GM21737 (cell line): ENCODE data around the gene NARS2.
"Not testable (repeated sequence)": the region's sequence is repeated elsewhere in the genome, so short reads cannot be mapped to it uniquely, and the experiment has no call there.

Experiments
- ATAC-seq: cut with Tn5 transposase; IDR thresholded peaks from one replicate; pipeline ENCODE4 v1.9.1; 2021; ENCODE audit warnings: mild to moderate bottlenecking, moderate library complexity; ENCODE audit not compliant: unreplicated experiment

Gene NARS2

DNA sequence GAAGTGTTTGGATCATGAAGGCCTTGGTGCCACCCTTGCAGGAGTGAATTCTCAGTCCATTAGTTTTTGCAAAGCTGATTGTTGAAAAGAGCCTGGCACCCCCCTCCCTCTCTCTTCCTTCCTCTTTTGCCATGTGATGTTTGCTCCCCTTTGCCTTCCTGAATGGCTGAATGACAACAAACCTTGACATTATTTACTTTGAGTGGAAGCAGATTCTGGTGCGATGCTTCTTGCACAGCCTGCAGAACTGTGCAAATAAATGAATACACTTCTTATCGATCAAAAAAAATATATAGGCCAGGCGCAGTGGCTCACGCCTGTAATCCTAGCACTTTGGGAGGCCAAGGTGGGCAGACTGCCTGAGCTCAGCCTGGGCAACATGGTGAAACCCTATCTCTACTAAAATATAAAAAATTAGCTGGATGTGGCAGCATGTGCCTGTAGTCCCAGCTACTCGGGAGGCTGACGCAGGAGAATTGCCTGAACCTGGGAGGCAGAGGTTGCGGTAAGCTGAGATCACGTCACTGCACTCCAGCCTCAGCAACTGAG is 2.0 kb upstream of the NARS2 start:
- no peak for ATAC-seq

DNA sequence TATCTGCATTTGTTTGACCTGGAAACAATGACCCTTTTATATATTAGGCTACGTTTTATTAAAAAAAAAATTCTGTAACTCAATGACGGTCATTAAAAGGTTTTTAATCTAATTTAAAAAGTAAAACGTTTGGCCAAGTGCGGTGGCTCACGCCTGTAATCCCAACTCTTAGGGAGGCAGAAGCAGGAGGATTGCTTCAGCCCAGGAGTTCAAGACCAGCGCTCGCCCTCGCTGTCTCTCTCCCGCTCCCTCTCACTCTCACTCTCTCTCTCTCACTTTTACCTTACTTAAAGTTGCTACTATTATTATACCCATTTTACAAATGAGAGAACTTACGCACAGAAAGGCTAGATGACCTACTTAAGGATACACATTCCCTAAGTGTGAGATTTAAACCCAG is 814 bp upstream of the NARS2 start:
- no peak for ATAC-seq

DNA sequence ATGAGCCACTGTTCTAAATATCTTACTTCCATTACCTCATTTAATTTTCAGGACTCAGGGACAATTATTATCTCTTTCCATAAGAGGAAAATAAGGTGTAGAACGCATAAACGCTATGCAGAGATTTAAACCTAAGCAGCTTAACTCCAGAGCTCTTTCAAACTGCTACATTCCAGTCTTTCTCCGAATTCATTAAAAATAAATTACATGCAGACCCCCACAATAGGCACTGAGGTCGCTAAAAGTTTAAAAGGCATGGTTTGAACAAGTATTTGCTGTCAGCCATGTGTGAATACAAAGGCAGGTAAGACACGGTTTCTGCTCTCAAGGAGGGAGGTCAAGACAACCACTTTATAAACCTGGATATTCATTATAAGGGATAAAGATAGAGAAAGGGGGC is 983 bp downstream of the NARS2 start:
- ATAC-seq: no peak

DNA sequence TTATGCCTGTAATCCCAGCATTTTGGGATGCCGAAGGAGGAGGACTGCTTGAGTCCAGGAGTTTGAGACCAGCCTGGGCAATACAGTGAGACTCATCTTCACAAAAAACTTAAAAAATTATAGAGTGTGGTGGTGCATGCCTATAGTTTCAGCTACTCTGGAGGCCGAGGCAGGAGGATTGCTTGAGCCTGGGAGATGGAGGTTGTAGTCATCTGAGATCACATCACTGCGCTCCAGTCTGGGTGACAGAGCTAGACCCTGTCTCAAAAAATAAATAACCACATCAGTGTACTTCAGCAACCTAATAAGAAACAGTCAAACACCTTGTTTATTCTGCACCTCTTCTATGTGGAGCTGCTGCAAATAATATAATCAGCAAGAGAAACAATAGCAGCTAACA is 1.4 kb downstream of the NARS2 start:
- ATAC-seq: no peak

DNA sequence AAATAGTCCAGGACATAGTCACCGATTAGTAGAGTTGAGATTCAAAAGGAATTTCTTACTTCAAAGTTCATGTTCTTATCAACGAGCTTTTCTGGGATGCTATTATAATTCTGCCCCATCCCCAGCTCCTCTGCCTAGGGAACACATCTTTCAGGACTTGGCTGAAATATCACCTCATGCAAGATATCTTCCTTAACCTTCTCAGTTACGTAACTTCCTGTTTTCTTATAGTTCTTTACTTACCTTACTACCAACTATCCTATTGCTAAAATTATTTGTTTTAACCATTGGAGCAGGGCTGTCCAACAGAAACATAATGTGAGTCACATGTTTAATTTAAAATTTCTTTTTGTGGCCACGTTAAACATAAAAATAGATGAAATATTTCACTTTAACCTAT is 2.3 kb downstream of the NARS2 start:
- ATAC-seq: no peak

DNA sequence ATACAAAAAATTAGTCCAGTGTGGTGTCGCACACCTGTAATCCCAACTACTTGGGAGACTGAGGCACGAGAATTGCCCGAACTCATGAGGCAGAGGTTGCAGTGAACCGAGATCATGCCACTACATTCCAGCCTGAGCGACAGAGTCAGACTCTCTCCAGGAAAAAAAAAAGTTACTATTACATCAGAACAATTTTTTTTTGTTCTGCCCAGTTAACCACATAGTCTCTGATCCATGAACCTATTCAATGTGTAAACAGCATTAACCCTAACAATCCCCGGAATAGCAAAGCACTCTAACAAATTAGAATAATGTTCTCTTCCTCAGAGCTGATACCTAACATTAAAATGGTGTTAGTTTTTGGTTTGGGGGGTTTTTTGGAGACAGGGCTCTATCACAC is 4.6 kb downstream of the NARS2 start:
- ATAC-seq: no peak

DNA sequence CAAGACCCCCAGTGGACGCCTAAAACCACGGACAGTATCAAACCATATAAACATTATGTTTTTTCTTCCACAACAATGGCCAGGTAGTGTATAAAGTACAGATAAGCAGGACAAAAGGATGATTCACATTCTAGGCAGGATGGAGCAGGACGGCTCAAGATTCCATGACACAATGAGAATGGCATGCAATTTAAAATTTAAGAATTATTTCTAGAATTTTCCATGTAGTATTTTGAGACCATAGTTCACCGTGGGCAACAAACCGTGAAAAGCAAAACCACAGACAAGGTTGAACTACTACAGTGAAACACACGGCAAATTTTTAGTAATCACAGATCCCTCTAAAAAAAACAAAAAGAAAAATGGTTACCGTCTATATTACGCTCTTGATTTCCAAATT is 7.5 kb downstream of the NARS2 start:
- no peak for ATAC-seq

DNA sequence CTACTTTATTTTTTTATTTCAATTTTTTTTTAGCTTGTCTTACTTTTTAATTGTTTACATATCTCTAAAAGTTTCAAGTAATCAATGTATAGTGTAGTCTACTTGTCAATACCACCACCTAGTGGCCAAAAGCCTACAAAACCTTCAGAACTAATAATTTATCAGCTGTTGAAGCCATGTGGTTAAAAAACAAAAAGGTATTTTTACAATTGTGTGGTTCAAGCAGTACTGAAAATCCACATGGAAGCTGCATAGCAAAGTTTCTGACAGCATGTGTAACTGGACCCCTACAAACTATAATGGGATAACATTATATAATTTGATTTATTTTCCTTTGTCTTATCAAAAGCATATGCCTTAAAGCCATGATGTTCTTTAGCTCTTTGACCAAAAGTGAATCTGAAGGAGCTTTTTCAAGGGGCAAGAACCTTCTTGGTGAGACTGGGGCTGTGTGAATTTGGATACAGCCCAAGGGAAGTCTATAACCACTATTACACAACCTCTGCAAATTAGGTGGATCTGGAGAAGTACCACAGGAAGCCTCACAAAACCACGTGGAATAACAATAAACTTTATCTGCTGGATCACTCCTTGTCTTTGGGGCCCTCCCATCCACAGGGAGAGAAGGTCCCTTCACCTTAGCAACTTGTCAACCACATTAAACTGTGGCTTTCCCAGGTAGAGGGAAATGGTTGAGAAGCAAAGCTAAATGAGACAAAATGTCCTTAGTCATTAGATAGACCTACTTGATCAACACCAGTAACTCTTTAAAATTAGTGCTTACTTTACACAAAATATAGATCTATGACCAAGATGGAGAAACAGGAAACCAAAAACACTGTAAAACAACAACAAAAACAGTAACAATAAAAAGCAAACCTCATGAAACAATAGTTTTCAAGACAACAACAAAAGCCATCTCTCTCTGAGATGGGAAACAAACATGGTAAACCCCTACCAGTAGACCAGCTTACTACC is 9.9 kb downstream of the NARS2 start:
- no peak for ATAC-seq

DNA sequence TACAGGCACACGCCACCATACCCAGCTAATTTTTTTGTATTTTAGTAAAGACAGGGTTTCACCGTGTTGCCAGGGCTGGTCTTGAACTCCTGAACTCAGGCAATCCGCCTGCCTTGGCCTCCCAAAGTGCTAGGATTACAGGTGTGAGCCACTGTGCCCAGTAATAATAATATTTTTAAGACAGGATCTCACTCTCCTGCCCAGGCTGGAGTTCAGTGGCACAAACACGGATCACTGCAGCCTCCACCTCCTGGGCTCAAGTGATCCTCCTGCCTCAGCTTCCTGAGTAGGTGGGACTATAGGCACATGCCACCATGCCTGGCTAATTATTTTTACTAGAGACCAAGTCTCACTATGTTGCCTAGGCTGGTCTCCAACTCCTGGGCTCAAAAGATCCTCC is 10.6 kb downstream of the NARS2 start:
- ATAC-seq: not testable (repeated sequence)

DNA sequence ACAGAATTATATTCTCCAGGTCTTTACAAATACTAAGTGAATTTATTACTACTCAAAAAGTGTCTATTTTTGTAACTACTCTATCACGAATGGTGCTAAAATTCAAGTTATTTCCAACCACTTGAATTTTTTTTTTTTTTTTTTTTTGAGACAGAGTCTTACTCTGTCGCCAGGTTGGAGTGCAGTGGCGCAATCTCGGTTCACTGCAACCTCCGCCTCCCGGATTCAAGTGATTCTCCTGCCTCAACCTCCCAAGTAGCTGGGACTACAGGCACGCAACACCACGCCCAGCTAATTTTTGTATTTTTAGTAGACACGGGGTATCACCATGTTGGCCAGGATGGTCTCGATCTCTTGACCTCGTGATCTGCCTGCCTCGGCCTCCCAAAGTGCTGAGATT is 11.6 kb downstream of the NARS2 start:
- ATAC-seq: not testable (repeated sequence)

DNA sequence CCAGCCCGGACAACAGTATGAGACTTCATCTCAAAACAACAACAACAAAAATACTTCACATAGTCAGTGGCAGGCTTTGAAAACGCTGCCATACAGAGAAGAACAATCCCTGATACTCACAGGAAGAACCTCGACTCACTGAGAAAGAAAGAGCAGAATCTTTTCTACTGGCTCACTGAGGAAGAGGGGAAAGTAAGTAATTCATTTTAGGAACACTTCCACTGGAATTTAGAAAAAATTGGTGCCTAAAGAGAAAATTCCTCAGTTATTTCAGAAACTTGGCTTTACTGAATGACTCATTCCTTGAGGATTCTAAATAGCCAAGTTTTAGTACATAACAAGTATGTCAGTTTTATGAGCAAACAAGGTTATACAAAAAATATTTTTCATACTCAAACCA is 12.3 kb downstream of the NARS2 start:
- no peak for ATAC-seq

DNA sequence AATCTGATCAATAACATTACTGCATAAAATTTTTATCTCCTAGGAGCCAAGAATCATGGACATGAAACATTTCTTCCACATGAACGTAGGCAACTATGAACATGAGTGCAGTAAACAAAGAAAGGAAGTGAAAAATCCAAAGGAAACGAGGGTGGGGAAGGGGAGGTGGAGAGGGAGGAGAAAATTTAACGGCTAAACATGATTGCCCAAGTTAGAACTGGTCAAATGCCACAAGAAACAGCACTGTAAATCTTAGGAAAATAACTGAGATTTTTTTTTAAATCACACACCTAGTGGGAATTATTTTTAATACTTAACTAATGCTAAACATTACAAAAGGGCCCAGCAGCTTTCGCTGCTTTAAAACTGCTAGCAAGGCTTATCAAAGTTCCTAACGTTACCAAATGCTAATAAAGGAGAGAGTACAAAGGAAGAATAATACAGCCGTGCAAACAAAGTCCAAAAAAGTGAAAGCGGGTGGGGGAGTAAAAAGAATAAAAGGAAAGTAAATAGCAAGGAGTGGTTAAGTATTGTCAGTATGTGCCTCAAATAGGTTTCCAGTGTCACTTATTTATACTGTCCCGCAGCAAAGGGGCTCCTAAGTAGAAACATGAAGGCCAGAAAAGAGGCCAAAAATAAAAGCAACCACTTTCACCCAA is 13.7 kb downstream of the NARS2 start:
- no peak for ATAC-seq

DNA sequence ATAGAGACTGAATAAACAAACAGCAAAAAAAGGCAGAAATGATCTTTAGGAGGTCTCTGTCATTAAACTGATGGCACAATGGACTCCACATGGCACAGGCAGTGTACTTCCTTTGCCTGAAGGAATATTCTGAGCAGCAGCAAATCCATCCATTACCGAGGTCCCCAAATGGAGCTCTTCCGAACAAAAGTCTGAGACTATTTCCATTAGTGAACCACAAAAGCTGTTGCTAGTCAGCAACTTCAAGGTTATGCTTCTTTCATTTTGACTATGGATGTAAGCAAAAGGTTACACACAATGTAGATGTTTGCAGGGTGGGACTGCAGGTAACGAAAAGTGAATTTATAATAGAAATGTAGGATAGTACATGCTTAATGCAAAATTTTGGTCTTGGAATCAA is 14.5 kb downstream of the NARS2 start:
- ATAC-seq: no peak

DNA sequence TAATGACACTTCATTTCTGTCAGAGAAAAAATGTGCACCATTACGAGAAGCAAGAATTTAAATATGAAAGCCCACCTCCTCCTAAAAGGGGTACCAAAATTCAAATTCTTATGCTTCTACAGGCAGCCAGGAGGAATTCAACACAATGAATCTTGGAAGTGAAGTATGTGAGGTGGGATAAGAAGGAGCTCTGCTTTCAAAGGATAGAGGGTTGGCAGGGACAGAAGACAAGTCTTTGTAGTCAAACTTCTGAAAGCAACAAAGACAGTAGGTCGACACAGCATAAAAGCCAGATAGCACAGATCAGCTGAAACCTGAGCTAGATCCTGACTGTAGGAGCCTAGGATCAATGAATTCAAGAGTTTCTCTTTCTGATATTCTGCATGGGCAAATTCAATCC is 17.4 kb downstream of the NARS2 start:
- no peak for ATAC-seq

DNA sequence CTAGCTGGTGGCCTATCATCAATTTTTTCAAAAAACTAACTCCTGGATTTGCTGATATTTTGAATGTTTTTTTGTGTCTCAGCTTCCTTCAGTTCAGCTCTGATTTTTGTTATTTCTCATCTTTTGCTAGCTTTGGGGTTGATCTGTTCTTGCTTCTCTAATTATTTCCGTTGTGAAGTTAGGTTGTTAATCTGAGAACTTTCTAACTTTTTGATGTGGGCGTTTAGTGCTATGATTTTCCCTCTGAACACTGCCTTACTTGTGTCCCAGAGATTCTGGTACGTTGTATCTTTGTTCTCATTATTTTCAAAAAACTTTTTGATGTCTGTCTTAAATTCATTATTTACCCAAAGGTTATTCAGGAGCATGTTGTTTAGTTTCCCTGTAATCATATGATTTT is 19.1 kb downstream of the NARS2 start:
- no peak for ATAC-seq

DNA sequence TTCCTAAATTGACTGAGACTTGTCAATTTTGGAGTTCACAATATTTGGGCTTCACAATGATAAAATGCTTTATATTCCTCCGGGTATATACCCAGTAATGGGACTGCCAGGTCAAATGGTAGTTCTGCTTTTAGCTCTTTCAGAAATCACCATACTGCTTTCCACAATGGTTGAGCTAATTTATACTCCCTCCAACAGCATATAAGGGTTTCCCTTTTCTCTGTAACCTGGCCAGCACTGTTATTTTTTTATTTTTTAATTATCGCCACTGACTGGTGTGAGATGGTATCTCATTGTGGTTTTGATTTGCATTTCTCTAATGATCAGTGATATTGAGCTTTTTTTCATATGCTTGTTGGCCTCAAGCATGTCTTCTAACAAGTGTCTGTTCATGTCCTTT is 21.8 kb downstream of the NARS2 start:
- no peak for ATAC-seq

DNA sequence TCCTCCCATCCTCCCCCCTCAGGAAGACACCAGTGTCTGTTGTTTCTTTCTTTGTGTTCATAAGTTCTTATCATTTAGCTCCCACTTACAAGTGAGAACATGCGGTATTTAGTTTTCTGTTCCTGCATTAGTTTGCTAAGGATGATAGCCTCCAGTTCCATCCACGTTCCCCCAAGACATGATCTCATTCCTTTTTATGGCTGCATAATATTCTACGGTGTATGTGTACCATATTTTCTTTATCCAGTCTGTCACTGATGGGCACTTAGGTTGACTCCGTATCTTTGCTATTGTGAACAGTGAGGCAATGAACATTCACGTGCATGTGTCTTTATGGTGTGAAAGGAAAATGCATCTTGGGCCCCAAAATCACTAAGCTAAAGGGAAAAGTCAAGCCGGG is 22.5 kb downstream of the NARS2 start:
- not testable (repeated sequence) for ATAC-seq

DNA sequence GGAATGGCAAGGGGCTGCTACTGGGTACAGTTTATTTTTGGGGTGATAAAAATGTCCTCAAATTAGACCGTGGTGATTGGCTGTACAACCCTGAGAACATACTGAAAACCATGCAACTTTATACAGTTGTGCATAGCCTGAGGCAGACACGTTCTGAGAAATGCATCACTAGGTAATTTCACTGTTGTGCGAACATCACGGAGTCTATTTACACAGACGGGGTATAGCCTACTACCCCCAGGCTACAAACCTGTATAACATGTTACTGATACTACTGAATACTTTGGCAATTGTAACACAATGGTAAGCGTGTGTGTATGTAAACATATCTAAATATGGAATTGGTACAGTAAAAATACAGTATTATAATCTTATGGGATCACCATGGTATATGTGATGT is 23.6 kb downstream of the NARS2 start:
- no peak for ATAC-seq

DNA sequence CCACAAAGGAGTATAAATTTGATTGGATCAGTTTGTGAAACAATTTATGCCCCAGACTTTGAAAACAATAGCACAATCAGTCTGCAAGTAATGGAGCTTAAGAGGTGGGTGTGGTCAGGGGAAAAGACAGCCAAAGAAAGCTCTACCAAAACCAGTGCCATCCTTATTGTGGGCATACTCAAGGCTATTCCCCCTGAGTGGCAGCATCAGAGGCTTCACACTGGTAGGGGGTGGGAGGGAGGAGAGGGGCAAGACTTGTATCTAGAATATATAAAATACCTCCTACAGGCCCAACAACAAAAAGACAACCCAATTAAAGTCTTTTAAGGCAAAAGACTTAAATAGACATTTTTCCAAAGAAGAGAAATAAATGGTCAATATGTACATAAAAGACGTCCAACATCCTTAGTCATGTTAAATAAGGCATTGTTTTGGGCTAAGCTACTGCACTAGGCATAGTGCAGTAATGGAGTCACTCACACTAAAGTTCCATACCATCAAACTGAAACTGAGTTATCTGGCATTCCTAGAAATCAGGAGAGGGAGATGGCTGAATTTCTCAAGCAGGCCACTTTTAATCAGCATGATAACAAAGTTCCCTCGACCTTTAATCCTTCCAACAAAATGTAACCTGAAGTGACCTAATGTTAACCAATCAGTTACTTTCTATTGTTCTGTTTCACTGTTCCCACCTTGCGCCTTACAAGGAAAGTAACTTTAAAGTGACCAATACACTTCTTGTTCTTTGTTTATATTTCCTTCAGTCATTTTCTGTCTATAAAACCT is 24.8 kb downstream of the NARS2 start:
- no peak for ATAC-seq

DNA sequence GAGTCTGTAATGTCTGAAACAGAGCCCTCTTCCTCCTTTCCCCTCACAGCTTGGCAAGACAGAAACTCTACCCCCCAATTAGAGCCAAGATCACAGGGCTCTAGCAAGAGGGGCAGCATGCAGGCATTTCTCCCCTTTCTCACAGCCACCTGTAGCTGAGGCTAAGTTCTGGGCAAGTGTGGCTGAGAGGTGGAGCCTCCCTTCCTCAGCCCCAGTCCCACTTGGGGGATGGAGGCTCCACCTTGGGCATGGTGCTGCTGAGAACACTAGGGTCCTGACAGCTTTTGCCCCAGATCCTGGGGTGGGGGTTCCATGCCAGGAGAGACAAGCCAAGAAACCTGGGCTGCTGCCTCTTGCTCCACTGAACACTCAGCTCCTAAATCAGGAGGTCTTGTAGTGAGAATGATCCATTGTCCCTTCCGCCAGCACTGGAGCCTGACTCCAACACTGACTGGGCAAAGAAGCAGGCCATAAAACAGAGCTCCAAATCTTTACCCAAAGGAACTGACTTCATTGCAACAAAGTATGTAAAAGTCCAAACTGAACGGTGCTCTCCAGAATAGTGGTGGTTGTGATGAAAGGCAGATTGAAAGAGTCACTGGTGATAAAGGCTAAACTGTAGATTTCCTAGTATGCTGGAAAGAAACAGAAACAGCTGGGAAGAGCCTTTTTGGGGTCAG is 25.6 kb downstream of the NARS2 start:
- ATAC-seq: no peak
